HTR-8/SVneo (cell line): Measurements from ENCODE around the gene RIN1.
A peak's percentile ranks its signal among the peaks of the same experiment; 100 is the strongest.
"Not testable (repeated sequence)": the region's sequence is repeated elsewhere in the genome, so short reads cannot be mapped to it uniquely, and the experiment has no call there.

Experiments used
- DNase-seq: peaks from one replicate; pipeline ENCODE4 v3.0.0; 2011; ENCODE audit warnings: low spot score, mixed read lengths; ENCODE audit not compliant: insufficient read length
- FAIRE-seq: peaks from 2 replicates; lab custom pipeline; 2011; peaks lifted over from hg19 to GRCh38; lab: Jason Lieb, UNC

RIN1 gene

GRCh38 chr11:66310803-66311440 is 25.3 kb downstream of the RIN1 start:
- FAIRE-seq, DNase-seq: not testable (repeated sequence)

GRCh38 chr11:66310324-66310723 is 25.9 kb downstream of the RIN1 start:
- no peak for DNase-seq
- FAIRE-seq = no peak

DNA sequence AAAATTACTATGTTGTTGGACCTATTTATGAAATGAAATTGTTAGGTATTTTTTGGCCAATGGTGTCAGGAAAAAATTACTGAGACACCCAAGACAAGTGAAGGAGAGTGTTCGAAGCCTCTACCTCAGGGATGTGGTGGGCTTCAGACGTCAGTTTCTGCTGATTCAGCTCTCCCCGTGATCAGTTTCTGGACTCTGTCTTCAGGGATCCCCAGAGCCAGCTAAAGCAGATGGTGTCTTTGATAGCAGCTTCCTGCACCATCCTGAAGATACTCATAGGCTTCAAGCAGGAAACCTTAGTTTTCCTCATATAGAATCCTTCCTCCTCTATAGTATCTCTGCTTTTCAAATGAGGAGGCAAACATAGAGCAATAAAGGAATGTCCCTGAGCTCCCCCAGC is 26.8 kb downstream of the RIN1 start:
- FAIRE-seq (no peak), DNase-seq (no peak)

DNA sequence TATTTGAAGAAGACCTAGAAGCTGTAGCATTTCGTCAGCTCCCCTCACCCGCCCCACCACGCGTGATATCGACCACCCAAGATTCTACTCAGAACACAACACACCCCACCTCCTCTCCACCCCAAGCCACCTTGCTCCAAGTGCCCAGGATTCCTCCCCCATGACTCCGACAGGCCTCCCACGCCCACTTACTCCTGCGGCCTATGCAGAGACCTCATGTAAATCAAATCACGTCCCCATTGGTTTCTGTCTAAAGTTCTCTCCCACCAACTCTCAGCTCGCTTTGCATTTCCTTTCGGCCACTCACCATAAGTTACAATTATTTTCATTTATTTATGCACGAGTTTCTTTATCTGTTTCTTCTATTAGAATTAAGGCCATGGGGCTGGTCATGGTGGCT is 33.6 kb downstream of the RIN1 start:
- FAIRE-seq (no peak), DNase-seq (no peak)

DNA sequence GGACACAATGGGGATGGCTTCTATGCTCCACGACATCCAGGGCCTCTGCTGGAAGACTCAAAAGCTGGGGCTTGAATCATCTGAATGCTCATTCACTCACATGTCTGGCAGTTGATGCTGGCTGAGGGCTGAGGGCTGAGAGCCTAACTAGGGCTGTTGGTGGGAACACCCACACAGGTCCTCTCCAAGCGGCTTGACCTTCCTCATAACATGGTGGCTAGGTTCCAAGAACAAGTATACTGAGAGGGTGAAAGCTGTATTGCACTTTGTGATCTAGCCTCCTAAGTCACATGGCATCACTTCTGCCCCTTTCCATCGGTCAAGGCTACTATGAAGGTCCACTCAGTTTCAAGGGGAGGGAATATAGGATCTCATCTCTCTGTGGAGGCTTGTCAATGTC is 37.0 kb downstream of the RIN1 start:
- DNase-seq (no peak), FAIRE-seq (no peak)

GRCh38 chr11:66297610-66298009 is 38.6 kb downstream of the RIN1 start:
- DNase-seq (no peak), FAIRE-seq (no peak)

DNA sequence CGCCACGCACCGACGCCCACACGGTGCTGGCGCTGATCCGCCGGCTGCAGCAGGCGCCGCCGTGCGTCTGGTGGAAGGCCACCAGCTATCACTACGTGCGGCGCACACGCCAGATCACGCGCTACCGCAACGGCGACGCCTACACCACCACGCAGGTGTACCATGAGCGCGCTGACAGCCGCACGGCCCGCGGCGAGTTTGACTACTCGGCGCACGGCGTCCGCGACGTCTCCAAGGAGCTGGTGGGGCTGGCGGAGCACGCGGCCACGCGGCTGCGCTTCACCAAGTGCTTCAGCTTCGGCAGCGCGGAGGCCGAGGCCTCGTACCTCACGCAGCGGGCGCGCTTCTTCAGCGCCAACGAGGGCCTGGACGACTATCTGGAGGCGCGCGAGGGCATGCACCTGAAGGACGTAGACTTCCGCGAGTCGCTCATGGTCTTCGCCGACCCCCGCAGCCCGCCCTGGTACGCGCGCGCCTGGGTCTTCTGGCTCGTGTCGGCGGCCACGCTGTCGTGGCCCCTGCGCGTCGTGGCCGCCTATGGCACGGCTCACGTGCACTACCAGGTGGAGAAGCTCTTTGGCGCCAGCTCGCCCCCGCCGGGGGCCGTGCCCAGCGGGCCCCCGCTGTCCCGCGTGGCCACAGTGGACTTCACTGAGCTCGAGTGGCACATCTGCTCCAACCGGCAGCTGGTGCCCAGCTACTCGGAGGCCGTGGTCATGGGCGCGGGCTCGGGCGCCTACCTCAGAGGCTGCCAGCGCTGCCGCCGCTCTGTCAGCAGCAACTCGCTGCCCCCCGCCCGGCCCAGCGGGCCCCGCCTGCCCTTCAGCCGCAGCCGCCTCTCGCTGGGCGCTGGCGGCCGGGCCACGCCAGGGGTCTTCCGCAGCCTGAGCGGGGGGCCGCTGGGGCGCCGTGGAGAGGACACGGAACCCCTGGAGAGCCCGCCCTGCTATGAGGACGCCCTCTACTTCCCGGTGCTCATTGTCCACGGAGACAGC is 41.3 kb downstream of the RIN1 start:
- DNase-seq = no peak
- FAIRE-seq = peak; percentile 55

DNA sequence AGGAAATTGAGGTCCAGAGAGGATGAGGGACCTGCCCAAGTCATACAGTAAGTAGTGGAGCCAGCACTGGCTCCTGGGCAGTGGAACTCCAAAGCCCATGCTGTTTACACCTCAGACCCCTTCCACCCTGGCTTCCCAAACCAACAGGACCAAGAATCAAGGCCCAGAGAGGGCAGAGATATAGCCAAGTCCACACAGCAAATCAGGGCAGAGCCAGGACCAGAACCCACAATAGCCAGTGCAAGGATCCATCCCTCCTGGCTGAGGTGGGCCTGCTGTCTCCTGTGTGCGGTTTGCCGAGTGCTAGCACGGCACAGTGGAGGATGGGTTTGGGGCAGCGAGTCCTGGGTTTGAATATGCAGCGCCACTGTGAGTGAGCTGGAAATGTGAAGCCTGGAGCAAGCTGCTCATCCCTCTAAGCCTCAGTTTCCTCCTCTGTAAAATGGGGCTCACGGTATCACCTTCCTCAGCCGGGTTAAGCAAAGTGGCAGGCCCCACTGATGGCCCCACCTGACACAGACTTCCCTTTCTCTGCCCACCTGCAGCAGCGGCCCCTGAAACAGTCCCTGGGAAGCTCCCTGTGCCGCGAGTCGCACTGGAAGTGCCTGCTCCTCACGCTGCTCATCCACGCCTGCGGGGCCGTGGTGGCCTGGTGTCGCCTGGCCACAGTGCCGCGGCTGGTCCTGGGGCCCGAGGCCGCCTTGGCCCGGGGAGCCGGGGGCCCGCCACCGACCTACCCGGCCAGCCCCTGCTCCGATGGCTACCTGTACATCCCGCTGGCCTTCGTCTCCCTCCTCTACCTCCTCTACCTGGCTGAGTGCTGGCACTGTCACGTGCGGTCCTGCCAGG is 42.2 kb downstream of the RIN1 start:
- peak; percentile 42 for FAIRE-seq
- no peak for DNase-seq

- FAIRE-seq (peak; percentile 4), DNase-seq (no peak)
Observed at GRCh38 chr11:66293352-66293751, 42.9 kb downstream of the RIN1 start.

DNA sequence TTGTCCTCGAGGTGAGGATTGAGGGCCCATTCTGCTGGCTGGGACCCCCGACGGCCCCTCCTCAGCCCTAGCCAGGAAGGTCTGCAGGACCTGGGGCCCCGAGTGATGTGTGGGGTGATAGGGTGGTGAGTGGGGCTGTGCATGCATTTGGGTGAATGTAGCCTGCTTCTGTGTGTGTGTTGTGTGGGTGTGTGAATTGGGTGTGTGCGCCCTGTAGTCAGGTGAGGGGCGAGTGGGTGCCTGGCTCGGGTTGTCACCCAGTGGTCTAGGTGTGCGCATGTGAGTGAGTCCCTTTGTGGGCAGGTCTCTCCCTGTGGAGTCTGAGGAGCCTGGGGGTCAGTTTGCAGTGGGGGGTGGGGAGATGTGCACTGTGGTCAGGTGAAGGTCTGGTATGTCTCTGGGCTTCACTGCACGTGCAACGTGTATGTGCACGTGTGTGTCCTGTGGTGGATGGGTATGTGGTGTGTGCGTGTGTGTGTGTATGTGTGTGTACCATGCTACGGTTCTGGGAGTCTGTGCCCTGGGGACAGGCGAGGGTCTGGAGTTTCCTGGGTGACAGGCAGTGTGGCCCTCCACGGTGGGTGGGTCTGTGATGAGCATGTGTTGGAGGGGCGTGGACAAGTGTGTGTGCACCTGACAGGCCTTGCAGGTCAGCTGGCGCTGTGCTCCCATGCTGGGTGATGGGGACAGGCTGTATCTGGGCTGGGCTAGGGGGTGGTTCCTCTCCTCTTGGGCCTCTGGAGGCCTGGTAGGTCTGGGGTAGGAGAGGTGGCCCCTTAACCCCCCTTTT is 43.5 kb downstream of the RIN1 start:
- FAIRE-seq (peak; percentile 98), DNase-seq (no peak)

DNA sequence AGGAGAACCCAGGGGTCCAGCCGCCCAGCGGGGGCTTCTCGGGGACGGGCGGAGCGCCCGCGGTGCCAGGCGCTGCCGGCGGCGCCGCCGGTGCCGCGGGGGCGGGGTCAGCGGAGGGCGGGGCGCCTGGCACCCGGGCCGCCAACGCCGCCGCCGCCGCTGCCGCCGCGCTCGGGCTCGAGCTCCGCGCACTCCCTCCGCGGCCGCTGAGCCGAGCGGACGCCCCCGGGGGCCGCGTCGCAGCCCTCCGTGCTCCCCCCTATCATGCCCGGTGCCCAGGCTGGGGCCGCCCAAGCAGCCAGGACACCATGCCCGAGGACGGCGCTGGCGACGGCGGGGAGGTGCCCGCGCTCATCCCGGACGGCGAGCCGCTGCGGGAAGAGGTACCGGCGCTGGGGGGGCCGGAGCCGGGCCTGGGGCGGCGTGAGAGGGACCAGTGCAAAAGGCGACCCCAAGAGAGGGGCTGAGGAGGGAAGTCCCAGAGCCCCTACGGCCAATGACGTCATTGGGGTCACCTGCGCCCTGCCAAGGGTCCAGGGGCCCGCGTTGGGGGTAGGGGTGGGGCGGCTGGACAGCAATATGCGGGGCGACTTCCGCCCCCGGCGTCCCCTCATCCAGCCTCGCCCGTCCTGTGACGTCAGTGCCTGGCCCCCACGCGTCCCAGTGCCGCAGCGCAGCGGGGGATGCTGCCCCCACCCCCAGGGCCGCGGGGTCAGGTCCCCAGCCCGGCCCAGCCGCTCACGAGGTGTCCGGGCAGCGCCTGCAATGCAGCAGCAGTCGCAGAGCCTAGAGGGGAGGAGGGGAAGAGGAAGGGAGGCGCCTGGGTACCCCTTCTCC is 44.3 kb downstream of the RIN1 start, which contains the start of gene TMEM151A:
TSS of gene TMEM151A (plus strand) at position 189 of the 837 bp plus-strand sequence. CDS start at position 309, 120 bp downstream.
- DNase-seq = no peak
- FAIRE-seq = peak; percentile 89

DNA sequence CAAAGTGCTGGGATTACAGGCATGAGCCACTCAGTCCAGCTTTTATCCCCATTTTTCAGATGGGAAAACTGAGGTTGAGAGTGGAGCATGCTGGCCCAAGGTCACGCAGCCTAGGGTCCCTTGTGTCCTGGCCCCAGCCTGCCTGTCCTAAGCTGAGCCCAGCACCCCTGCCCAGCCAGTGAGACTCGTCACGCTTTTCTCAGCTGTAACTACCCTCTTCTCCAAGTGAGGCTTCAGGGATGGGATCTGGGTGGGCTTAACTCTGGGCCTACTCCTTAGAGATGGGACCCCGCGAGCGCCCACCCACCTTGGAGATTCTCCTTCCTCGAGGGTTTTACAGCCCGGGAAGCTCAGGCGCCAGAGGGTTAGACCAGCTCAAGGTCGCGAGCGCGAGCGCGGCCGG is 44.9 kb downstream of the RIN1 start:
- DNase-seq (no peak), FAIRE-seq (peak; percentile 48)

DNA sequence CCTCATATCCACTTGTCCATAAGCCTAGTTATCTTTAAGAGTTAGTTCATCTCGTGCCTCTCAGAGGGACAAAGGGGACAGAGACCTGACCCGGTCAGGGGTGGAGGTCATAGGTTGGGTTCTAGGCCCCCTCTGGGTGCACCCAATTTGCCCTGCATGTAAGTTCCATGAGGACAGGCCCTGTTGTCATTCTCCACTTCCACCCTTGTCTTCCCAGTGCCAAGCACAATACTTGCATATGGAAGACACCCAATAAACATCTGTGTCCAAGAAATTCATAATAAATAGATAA is 46.0 kb downstream of the RIN1 start:
- peak; percentile 87 for FAIRE-seq

DNA sequence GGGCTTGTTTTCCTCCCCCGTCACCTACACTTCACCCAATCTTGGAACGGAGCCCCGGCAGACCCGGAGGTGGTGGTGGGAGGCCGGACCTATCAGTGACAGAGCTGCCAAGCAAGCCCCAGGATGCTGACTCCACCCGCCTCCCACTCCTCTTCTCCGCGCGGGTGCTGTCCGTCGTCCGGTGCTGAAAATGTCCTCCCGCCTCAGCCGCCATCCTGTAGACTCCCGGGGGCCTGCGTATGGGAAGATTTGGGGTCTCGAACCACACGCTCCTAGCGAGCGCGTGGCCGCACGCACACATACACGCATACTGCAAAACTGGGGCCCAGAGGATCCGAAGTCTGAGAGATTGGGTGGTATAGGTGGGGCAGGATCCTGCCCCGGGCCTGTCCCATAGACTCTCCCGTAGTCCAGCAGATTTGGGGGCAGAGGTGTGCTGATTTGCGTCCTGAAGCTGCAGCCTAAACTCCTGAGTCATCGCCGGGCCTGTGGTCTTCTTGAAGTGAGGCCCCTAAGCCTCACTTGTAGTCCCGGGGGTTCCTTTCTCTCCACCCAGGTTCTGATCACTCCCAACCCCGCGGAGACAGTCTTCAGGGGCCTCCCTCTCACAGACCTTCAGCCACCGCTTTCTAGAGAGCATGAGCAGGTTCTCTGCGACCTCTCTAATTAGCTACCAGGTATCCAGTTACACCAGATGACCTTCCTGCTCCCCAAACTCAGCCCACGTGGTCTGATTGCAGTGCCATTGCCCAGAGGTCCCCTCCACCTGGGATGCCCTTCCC is 46.5 kb downstream of the RIN1 start:
- DNase-seq (peak; percentile 92), FAIRE-seq (no peak)

More for the DNA sequence above, 46.0 kb downstream of the RIN1 start:
- no peak for DNase-seq

GRCh38 chr11:66288671-66289547 is 47.3 kb downstream of the RIN1 start, which contains the start of gene YIF1A:
TSS of gene YIF1A (minus strand) at chr11:66289143. CDS start at chr11:66288985, 158 bp downstream.
- FAIRE-seq (peak; percentile 100), DNase-seq (peak; percentile 100)

DNA sequence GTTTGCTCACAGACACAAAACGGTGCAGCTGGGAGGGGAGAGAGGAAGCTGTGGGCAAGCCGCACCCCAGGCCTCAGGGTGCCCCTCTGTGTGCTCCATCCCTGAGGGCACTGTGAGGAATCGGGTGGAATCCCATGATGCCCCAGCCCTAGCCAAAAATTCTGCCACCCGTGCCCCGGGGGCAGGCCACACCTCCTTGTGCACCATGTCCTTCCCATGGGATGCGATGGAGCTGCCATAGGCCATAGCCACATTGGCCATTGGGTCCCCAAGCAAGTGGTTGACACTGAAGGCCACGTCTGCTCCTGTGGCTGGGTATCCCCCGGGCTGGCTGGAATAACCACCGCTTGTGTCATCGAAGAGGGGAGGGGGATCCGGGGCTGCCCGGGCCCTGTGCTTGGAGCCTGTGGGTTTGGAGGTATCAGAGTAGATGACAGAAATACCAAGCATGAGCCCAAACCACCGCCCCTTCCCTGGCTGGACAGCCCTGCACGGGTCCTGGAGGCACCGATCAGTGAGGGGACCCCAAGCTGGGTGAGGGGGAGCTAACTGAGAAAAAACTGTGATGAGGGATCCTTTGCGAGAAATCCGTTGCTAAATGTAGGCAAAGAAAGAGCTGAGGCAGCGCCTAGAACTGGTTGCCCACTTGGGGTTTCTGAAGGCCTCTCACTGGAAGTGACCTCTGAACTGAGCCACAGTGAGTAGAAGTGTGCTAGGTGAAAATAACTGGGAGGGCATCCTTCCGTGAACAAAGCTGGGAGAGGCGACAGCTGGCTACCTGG is 48.2 kb downstream of the RIN1 start:
- peak; percentile 92 for FAIRE-seq
- no peak for DNase-seq
